DLD1 (cell line): ENCODE results near the gene TMEM41A.
"Not testable (repeated sequence)": the region's sequence is repeated elsewhere in the genome, so short reads cannot be mapped to it uniquely, and the experiment has no call there.

Experiments used
- in situ Hi-C: cut with HindIII; loops from 2 replicates; pipeline ENCODE4 v1.10.0; 2017; ENCODE audit warnings: low sequenced_read_pairs

Gene TMEM41A

GRCh38 chr3:185489462-185489861 lies 9.4 kb downstream of the TMEM41A start:
- in situ Hi-C loops = no loop called here

- in situ Hi-C loops = no loop called here
These were observed 10.4 kb downstream of the TMEM41A start for GRCh38 chr3:185488465-185488864.

GRCh38 chr3:185486394-185486793 lies 12.4 kb downstream of the TMEM41A start:
- in situ Hi-C loops = no loop called here

- in situ Hi-C loops = no loop called here
These were observed 14.5 kb downstream of the TMEM41A start for GRCh38 chr3:185484296-185484695.

- in situ Hi-C loops = no loop called here
These were observed 19.4 kb downstream of the TMEM41A start for GRCh38 chr3:185479373-185479945.

GRCh38 chr3:185477316-185477715 lies 21.5 kb downstream of the TMEM41A start:
- in situ Hi-C loops = no loop called here

DNA sequence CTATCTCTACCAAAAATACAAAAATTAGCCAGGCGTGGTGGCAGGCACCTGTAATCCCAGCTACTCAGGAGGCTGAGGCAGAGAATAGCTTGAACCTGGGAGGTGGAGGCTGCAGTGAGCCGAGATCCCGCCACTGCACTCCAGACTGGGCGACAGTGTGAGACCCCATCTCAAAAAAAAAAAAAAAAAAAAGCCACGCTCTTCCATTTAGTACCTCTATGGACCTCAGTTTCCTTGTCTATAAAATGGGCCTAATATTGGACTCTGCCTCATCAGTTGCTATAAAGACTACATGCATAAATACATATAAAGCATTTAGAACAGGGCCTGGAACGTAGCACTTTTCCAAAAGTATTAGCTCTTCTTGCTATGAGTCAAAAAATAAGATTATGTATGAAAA lies 23.9 kb downstream of the TMEM41A start:
- in situ Hi-C loops = not testable (repeated sequence)

- in situ Hi-C loops = no loop called here
These were observed 25.5 kb downstream of the TMEM41A start for GRCh38 chr3:185473290-185473815.

DNA sequence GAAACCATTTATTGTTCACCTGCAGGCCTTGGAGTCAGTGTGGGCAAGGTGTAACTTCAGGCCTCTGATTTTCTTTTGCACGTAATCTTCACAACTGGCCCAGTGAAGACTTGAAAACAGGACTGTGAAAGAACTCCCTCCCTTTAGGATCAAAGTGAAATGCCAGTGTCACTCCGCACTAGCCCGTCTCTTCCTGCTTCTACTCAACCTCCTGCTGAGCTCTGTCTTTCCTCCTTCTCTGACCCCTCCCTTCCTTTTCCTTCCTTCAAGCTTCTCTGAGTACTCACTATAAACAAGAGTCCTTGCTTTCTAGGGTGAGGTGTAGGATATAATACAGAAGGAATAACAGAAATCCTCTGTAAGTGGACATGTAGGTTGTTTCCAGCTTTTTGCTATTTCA lies 28.5 kb downstream of the TMEM41A start:
- in situ Hi-C loops = no loop called here

GRCh38 chr3:185469542-185469941 lies 29.3 kb downstream of the TMEM41A start:
- in situ Hi-C loops = no loop called here

GRCh38 chr3:185466123-185466522 lies 32.7 kb downstream of the TMEM41A start:
- in situ Hi-C loops = not testable (repeated sequence)

GRCh38 chr3:185465471-185465870 lies 33.4 kb downstream of the TMEM41A start:
- in situ Hi-C loops = no loop called here

DNA sequence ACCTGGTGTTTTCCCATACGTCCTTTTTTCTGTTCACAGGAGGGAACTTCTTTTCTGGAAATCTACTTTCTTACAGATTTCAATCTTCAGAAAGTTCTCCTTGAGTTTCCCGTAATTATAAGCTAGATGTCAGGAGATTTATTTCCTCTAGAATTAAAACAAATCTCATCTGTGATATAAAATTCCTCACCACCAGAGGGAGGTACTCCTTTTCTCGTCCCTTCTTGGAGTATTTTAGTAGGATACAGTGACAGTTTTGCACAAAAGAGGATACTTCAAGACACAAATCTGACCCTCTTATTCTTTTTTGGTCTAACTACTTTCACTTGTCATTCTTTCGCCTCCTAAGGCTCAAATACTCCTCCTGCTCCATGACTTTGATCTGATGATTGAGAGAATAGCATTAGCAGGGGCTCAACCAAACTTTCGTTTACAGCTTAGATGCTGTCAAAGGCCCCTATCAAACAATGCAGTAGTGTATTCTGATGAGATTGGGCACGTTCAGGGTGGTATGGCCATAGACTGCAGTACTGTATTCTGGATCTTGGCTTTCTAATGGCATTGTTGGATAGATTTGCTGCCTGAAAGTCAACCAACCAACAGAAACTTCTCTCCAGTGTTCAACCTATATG lies 38.0 kb downstream of the TMEM41A start:
- in situ Hi-C loops = no loop called here

- in situ Hi-C loops = no loop called here
These were observed 38.5 kb downstream of the TMEM41A start for GRCh38 chr3:185460309-185460708.

DNA sequence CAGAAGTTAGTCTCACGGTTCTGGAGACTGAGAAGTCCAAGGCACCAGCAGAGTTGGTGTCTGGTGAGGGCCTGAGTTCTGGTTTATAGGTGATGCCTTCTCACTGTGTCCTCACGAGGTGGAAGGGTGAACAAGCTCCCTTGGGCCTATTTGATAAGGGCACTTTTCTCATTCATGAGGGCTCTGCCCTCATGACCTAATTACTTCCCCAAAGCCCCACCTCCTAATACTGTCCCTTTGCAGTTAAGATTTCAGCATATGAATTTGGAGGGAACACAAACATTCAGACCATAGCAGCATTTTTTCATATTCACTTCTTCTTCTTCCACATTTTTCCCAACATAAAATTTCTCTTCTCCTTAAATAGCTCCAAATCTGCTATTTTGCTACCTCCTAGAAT lies 41.5 kb downstream of the TMEM41A start:
- in situ Hi-C loops = no loop called here

- in situ Hi-C loops = not testable (repeated sequence)
These were observed 47.4 kb downstream of the TMEM41A start for GRCh38 chr3:185451432-185451831.

GRCh38 chr3:185448107-185448506 lies 50.7 kb downstream of the TMEM41A start:
- in situ Hi-C loops = no loop called here

DNA sequence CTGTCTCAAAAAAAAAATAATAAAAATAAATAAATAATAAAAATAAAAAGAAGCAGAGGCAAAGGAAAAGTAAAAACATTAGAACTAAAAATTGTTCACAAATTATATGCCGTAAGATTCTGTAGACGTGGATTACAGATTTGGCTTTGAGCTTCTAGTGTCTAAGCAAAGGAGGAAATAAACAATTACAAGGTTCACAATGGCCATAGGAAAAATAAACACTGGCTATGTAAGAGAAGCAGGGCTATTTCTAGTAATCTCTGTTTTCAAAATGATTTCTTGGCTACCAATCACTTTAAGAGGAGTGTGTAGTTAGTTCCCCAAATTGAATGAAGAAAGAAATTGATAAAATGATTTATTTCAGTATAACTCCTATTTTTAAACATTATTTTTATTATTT lies 54.5 kb downstream of the TMEM41A start:
- in situ Hi-C loops = no loop called here

- in situ Hi-C loops = no loop called here
These were observed 56.8 kb downstream of the TMEM41A start for GRCh38 chr3:185442031-185442430.

DNA sequence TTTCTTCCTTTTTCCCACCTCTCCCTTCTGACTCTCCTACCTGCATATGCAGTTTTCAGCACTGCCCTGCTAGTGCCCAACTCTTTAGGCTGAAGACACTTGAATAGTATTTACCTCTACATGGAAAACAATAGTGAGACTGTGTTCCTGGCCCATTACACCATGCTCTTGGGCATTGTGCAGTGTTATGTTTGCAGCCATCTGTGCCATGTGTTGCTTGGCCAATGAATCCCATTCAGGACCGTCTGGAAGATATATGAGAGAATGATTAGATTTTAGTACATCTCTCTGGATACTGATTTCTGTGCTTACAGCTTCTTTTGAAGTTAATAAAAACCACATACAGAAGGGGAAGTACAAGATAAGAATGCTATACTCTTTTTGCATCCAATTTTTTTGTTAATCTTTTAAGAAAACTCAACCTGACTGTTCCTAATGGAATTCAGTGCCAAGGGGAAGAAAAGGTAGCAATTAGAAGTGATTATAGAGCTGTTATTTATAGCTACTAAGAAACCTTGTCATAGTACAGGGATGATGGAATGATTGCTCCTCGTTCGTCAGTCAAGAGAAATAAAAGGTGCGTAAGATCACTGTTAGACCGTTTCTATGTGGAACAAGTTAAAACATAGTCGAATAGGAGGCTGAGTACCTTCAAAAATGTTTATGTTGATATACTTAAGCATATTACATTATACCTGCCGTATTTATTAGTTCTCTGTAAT lies 58.9 kb downstream of the TMEM41A start:
- in situ Hi-C loops = no loop called here
